Inferior parietal cortex (tissue), 1 donor: ENCODE measurements around the gene TEX19.

Source experiments
- DNase-seq: peaks from one replicate; pipeline ENCODE4 v3.0.0-alpha.2; 2016; ENCODE audit errors: extremely low spot score

The TEX19 gene, protein sequence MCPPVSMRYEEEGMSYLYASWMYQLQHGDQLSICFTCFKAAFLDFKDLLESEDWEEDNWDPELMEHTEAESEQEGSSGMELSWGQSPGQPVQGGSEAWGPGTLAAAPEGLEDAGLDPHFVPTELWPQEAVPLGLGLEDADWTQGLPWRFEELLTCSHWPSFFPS

DNA sequence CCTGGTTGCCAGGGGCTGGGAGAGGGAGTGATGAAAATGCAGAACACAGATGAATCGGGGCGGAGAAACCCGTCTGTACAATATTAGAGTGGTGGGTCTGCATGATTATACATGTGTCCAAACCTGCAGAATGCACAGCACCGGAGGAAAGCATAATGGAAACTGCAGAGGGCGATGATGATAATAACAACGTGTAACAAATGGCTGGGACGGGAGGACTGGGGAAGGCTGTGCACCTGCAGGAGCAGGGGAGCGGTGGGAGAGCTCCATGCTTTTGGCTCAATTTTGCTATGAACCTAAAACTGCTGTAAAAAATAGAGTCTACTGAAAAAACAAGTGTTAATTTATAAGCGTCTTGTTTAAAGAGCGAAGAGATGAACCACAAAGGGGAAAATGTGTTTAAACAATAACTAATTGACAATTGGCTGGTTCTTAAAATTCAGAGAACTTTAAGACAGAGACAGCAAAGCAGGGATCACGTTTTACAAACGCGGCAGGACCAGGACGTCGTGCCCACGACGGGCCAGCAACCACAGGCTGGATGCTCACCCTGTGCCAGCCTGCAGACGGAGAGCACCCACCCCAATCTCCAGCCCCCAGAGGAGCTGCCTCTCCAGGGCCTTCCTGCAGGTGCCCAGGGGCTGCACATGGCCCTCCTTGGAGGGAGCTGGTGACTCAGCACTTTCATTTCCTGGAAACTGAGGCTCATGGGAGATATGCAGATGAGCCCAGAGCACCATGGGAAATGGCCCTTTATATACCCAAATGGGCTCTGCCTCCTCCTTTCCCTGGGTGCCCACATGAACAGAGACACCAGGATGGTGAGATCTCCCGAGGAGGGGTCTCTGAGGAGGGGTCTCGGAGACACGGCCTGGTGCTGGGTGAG is at the start of gene TEX19:
TSS of gene TEX19 (plus strand) at position 783 of the 886 bp plus-strand sequence. CDS start 2,904 bp downstream, outside the sequence.
- DNase-seq = no peak

DNA sequence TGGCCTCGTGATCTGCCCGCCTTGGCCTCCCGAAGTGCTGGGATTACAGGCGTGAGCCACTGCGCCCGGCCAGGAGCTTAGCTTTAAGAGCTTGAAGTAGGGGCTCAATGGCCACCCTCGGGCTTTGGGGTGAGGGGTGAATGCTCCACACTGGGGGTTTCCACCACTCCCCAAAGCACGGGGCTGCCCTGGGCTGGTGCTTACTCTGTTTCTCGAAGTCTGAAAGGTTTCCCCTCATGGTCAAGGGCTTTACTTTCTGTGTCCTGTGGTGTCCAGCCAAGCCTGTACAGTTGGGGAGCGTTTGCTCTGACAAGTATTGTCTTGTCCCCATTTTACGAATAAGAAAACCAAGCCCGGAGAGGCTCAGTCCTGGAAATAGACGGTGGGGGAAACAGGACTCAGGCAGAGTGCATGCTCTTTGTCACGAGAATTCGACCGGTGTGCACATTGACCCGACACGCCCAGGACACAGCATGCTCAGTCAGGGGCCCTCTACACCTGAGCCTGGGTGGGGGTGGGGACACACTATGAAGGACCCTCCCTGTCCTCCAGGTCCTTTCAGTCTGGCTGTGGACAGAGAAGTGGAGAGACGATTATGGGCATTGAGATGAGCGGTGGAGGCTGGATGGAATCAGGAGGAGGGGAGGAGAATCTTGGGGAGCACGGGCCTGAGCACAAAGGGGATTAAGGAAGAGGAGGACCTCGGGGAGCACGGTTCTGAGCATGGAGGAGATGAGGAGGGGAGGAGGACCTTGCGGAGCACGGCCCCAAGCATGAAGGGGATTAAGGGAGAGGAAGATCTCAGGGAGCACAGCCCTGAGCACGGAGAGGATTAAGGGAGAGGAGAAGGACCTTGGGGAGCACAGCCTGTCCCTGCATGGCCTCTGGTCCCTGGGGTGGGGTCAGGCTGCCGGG is 49.1 kb upstream of the TEX19 start:
- no peak for DNase-seq

DNA sequence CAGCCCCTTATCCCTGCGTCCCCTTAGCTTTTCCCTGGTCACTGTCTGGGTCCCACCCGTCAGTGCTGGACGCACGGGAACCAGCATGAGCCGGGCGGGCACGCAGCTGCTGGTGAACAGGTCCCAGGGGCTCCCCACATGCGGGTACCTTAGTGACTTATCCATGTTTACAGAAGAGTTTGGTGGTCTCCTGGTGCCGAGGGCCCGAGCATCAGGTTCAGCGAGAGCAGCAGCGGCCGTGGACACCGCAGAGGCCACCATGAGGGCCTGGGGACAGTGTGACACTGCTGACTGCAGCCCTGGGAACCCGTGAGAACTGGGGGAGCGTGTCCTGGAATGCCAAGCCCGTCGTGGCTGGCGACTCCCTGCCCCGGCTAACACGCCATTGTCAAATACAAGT is 48.2 kb upstream of the TEX19 start:
- no peak for DNase-seq

DNA sequence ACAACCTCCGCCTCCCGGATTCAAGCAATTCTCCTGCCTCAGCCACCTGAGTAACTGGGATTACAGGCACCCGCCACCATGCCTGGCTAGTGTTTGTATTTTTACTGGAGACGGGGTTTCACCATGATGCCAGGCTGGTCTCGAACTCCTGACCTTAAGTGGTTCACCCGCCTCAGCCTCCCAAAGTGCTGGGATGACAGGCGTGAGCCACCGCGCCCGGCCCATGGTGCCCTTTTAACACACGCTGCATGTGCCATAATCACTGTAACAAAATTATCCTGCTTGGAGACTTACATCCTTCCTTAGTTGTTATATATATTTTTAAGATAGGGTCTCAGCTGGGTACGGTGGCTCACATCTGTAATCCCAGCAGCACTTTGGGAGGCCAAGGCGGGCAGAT is 47.1 kb upstream of the TEX19 start:
- DNase-seq = no peak

DNA sequence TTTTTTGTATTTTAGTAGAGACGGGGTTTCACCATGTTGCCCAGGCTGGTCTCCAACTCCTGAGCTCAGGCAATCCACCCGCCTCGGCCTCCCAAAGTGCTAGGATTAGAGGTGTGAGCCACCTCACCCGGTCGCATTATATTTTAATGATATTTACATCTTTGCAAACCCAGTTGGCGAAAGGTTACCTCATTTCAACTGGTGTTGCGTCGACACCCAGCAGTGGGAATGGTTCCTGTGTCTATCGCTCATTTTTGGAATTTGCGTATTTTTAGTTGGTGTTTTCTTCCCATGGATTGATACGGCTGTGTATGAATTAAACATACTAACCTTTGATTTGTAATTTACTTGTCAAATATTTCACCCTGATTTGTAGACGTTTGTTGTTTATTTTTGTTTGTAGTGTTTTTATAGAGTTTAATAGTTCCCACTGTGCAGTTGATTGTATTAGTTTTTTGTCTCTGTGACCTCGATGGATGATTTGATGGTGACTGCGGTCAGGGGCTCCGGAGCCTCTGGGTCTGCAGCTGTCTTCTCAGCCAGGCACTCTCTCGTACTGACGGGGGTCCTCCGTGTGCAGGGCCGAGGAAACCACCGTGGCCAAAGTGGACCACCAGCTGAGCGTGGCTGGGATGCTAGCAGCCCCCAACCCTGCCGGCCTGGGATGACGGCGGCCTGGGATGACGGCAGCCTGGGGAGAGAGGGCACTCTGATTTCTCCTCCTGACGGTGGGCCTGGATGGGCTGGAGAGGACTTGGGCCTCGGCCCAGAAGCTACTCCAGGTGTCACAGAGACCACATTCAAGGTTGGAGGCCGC is 45.6 kb upstream of the TEX19 start:
- DNase-seq = no peak

DNA sequence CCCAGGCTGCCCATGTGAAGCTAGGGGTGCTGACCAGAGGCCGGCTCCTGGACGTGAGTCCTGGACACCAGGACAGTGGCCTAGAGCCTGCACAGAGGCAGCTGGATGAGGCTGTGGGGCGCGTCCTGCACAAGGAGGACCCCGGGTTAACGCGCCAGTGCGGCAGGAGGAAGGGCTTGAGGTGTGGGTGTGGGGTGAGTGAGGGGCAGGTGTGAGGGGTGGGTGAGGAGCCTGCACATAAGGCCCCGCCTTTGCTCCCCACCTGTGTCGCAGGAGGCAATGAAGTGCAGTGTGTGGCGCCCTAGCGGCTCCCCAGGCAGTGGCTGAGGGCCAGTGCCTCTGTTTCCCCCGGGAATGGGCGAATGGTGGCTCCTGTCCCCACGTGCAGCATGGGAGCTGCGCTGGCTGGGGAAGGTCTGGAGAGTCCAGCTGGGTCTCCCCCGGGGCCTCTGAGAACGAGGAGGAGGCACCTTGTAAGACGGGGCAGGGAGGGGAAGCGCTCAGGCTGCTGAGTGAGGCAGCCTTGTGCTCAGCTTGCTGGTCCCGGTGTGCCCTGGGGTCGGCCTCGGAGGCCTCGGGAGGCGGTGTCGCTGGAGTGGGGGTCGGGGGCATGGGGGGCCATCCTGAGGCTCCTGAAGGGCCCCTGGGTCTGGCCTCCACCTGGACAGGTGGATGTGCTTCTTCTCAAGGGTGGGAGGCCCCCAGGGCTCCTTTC is 44.9 kb upstream of the TEX19 start:
- DNase-seq = no peak

DNA sequence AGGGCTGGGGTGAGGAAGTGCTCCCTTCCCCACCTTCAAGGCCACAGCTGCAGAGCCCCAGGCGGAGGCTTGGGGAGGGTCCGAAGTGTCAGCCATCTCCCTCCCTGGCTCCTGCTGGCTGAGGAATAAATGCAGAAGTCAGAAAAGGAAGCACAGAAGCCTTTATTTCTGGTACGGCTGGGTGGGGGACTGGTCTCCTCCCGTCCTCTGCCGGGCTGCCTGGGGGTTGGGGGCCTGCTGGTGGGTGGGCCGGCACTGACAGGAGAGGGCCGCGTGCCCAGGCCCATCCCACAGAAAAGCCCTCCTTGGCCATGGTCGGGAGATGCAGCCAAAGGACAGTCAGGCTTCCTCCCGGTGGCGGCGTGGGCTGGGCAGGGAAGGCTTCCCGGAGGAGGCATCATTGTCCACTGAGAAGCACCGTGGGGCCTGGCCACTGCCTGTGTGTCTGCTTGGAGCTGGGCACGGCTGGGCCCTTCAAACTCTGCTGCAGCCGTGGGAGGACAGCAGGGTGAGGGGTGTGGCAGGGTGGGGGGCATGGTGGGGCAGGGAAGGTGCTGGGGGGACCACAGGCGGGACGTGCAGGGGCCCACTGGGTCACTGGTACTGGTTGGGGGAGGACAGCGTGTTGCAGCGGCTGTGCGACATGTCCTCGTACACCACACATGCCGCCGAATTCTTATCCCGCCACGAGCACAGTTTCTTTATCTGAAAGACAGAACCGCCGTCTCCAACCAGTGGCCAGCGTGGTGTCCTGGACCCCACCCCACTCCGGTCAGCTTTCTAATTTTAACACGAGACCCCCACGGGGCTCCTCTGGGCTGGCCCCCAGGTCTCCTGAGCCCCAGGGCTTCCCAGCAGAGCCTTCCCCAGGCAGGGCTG is 44.1 kb upstream of the TEX19 start:
- DNase-seq = no peak

DNA sequence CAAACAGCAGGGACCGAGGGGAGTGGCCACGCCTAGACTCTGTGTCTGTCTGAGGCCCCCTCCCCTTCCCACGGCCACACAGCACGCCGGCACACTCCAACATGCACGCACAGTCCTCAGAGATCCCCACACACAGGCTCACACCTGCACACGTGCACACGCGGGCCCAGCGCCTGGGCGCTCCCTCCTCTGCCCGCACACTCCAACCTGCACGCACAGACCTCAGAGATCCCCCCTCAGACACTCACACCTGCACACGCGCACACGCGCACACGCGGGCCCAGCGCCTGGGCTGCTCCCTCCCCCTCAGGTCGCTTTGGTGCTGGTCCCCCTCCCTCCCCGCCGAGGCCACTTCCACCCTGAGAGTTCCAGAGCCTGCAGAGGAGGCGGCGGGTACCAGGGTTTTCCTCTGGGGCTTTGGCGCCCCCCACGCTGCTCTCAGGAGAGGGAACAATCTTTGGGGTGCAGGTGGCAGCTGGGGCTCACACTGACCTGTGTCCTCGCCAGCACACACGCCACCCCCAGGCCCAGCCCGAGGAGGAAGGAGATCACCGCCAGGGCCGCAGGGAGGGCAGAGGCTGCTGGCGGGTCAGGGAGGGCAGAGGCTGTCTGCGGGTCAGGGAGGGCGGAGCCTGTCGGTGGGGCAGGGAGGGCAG is 43.2 kb upstream of the TEX19 start:
- DNase-seq = no peak

DNA sequence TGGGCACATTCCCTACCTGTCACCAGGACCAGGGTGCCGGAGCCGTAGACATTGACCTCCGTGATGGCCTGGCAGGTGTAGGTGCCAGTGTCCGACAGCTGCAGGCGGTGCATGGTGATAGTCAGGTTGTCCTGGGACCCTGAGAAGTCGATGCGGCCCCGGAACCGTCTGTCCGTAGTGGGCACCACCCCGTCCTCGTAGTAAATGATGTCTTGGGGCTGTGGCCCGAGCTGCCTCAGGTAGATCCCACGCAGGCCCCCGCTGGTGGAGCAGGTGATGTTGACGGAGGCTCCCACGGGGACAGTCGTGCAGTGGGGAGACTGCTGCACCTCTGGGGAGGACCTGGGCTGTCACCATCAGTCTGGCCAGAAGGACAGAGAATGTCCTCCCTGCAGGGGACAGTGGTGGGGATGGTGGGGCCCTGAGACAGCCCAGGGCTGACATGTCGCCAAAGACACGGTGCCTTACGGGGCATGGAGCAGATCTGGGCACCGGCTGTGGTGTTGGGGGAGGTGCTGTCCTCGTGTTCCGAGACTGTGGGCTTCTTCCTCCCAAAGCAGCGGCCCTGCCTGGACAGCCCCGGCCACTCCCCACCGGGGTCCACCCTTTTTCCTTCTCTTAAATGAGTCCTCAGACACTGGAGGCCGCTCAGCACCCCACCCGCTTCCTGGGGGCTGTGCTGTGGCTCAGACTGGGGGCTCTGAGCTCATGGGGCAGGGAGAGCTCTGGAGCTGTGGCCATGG is 42.2 kb upstream of the TEX19 start:
- DNase-seq = no peak

DNA sequence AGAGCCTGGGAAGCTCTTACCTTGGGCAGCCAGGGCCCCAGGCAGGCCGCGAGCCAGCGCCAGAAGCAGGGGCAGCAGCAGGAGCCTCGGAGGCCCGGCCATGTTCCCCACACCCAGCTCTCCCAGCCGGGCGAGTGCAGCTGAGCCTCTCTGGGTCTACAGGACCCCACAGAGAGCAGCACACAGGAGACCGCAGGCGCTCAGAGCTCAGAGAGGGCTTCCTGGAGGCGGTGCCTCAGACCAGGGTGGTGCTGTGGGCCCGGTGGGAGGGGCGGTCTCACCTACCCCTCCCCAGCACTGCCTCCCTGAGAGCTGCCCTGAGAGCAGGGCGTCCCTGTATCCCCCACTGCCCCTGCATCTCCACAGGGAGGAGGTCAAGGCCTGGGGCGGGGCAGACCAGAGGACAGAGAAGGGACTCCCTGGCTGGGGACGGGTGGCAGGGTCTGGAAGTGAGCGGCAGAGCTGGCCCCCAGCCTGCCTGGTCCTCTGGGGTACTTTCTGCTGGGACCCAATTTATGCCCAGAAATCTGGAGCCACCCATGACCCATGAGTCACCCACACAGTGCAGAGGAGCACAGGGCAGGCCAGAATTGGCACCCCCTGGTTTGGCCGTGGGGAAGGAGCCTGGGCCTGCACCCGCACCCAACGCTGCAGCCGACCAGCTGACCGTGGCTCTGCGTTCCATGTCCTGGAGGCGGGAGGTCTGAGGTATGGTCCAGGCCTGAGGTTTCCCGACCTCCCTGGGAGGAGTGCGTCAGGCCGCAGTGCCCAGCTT is 41.5 kb upstream of the TEX19 start, which contains the start of gene CD7:
TSS of gene CD7 (minus strand) at position 215 of the 775 bp plus-strand sequence. CDS start at position 102, 113 bp downstream.
- no peak for DNase-seq

DNA sequence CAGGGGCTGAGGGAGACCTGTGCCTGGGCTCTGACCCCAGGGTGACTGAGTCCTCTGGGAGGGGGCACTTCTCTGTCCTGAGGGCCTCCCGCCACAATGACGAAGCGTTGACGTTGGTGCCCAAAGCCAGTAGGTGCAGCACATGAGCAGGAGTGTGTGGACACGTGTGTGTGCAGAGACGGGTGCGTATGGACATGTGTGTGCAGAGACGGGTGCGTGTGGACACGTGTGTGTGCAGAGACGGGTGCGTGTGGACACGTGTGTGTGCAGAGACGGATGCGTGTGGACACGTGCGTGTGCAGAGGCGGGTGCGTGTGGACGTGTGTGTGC is 40.9 kb upstream of the TEX19 start:
- no peak for DNase-seq

DNA sequence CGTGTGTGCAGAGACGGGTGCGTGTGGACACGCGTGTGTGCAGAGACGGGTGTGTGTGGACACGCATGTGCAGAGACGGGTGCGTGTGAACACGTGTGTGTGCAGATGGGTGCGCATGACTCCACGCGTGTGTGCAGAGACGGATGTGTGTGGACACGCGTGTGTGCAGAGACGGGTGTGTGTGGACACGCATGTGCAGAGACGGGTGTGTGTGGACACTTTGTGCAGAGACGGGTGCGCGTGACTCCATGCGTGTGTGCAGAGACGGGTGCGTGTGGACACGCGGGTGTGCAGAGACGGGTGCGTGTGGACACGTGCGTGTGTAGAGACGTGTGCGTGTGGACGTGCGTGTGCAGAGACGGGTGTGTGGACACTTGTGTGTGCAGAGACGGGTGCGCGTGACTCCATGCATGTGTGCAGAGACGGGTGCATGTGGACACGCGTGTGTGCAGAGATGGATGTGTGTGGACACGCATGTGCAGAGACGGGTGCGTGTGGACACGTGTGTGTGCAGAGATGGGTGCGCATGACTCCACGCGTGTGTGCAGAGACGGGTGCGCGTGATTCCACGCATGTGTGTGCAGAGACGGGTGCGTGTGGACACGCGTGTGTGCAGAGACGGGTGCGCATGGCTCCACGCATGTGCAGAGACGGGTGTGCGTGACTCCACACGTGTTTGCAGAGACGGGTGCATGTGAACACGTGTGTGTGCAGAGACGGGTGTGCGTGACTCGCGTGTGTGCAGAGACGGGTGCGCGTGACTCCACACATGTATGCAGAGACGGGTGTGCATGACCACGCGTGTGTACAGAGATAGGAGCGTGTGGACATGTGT is 40.1 kb upstream of the TEX19 start:
- no peak for DNase-seq

DNA sequence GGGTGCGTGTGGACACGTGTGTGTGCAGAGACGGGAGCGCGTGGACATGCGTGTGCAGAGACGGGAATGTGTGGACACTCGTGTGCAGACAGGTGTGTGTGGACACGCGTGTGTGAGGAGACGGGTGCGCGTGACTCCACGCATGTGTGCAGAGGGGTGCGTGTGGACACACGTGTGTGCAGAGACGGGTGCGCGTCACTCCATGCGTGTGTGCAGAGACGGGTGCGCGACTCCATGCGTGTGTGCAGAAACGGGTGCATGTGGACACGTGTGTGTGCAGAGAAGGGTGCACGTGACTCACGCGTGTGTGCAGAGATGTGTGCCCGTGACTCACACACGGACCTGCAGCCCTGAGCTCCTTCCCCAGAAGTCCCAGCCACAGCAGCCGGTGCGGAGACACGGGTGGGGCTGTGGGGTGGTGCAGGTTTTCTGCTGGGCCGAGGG is 39.4 kb upstream of the TEX19 start:
- DNase-seq = no peak

DNA sequence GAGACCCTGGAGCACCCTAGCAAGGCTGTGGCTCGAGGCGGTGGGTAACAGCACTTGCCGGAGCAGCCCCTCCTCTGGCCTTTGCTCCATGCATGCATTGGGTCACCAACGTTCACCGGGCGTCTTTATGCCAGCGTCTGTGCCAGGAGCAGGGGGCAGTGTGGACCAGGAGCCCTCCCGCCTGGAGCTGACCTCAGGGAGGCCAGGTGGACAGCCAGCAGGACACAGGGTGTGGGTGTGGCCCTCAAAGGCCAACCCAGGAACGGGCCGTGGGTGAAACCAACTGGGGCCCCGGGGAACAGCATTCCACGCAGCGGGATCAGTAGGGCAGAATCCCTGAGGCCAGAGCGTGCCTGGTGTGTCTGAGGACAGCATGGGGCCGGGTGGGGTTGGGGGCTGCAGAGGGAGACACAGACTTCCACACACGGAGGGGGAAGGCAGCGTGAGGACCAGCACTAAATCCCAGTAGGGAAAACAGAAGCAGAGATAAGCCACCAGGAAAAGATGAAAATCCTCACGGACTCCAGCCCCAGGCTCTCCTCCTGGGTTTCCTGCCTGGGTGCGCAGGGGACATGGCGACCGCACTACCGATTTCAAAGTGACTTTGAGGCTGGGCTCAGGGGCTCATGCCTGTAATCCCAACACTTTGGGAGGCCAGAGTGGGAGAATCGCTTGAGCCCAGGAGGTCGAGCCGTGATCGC is 38.8 kb upstream of the TEX19 start:
- DNase-seq = no peak

DNA sequence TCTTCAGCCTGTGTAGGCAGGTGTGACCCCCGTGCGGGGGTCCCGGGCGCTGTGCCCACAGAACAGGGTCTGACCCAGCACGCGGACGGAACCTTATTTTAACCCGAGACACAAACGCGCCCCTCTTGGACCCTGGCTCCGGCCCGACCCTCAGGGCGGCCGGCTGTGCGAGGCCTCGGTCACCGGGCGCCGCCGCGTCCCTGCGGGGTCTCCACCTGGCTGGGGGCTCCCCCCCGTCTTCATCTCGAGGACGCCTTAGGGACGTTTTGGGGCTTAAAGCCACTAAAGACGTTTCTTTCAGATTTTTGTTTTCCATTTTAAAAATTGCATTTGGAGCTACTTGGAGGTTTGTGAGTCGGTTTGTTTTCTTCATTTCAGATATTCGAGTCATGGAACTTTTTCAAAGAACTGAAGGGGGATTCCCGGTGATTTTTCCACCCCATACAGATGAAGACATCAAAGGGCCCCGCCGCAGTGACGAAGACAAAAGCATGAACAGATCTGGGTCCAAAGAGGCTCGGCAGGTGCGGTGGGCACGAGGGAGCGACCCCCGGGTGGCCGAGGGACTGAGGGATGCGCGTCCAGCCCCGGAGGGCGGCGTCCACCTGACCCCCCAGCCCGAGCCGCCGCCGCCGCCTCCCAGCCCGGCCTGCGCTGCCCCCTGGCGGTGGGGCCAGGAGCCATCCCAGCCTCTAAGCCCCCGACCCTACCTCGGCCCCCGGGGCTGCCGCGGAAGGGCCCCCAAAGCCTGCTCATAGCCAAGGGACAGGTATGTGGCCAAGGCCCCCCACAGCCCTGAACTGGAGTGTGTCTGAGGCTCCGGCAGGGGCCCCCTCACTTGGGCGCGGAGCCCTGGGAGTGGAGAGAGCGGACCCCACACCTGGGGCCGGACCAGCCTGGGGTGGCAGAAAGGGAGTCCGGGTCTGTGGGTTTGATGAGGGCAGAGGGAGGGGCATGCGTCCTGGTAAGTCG is 37.8 kb upstream of the TEX19 start:
- DNase-seq = no peak
